Pancreas (tissue), 10 donors: ENCODE measurements around the gene VEGFA. TPM values are rescaled to one million over a fixed set of nuclear protein-coding genes. Genes with fewer than 3 reads are reported as not detected.

ENCODE experiments used
- ATAC-seq, 4 donors: fragments of 200-7000 bp; cut with Tn5 transposase; one replicate each; pipeline versions ENCODE4 v1.8.0 to v1.9.1; 2020; ENCODE audit warnings: mild to moderate bottlenecking in 4 of 4, moderate library complexity in 4 of 4
- DNase-seq, 6 donors: peaks; one replicate each; pipeline ENCODE4 v3.0.0-alpha.2; 2020
- FAIRE-seq: peaks from 2 replicates; lab custom pipeline; 2012; peaks lifted over from hg19 to GRCh38; lab: Jason Lieb, UNC
- H3K27ac ChIP-seq, 4 donors: fragments of 200-600 bp; sonication (generic); 1 replicate in 3 of 4; 2 replicates in 1 of 4; pipeline versions ENCODE4 v1.5.0 to v1.8.0; 2020
- H3K27me3 ChIP-seq, 4 donors: fragments of 200-600 bp; one replicate each; pipeline ENCODE4 v1.8.0; 2021
- H3K36me3 ChIP-seq, 3 donors: fragments of 200-600 bp; sonication (generic) in 1 of 3; one replicate each; pipeline versions ENCODE4 v1.5.0 to v1.8.0; 2020 to 2021
- H3K4me1 ChIP-seq, 3 donors: fragments of 200-600 bp; one replicate each; pipeline ENCODE4 v1.8.0; 2021
- H3K4me3 ChIP-seq, 4 donors: fragments of 200-600 bp; sonication (generic) in 2 of 4; one replicate each; pipeline versions ENCODE4 v1.5.0 to v1.8.0; 2020 to 2021
- H3K9me3 ChIP-seq, 4 donors: fragments of 200-600 bp; one replicate each; pipeline ENCODE4 v1.8.0; 2021
- WGBS, 2 donors: extraction: QIAGEN DNeasy Blood & Tissue Kit; methylation state at CpG; one replicate each; pipeline ENCODE4 v1.1.7; 2013; 5-methylcytosine and 5-hydroxymethylcytosine counted together
- intact Hi-C, 3 donors: fragments of 100-400 bp; cut with DNase I; formaldehyde crosslinking; loops; one replicate each; pipeline versions ENCODE4 v1.11.1 to v1.14.2; 2022
- polyA plus RNA-seq, 2 donors: library from polyadenylated mRNA; stranded (reverse); fragments of 200-250 nt; gene quantifications; one replicate each; pipeline ENCODE4 v1.2.3, GENCODE V29; 2013
- total RNA-seq, 6 donors: library from RNA; stranded (reverse); fragmentation: NEBNext Ultra II Directional in 4 of 6; extraction: Animal tissue kit (Norgen Biotek cat#: 25700) in 4 of 6; gene quantifications; one replicate each; pipeline versions ENCODE4 v1.2.1 to v1.2.4, GENCODE V29; 2021 to 2023
- TF ChIP-seq, protein P1 (sequence below), 4 donors: fragments of 200-600 bp; sonication (generic) in 3 of 4; IDR thresholded peaks; one replicate each; pipeline versions ENCODE4 v1.5.0 to v1.8.0; 2021; ENCODE audit warnings: antibody characterized with exemption in 4 of 4
- donor health status: healthy with polysubstance abuse.
- donor health status: DM: no; HTN: no; CAD: no; lungs with moderate emphysema.
- donor health status: DM: no; HTN: no; CAD: no.
- donor health status: control.
- donor health status: control.
- donor health status: Bipolar disorder and iron deficiency.
- donor health status: DM: yes; HTN: yes; CAD: no.
- donor health status: DM: no; HTN: no; CAD: no.
- donor health status: DM: no; HTN: no; CAD: no.
- donor health status: DM: yes; HTN: yes; CAD: no.

The VEGFA gene
- total and polyA plus RNA-seq, 8 donors, result 55.2 to 206 (median 91.5) TPM

DNA sequence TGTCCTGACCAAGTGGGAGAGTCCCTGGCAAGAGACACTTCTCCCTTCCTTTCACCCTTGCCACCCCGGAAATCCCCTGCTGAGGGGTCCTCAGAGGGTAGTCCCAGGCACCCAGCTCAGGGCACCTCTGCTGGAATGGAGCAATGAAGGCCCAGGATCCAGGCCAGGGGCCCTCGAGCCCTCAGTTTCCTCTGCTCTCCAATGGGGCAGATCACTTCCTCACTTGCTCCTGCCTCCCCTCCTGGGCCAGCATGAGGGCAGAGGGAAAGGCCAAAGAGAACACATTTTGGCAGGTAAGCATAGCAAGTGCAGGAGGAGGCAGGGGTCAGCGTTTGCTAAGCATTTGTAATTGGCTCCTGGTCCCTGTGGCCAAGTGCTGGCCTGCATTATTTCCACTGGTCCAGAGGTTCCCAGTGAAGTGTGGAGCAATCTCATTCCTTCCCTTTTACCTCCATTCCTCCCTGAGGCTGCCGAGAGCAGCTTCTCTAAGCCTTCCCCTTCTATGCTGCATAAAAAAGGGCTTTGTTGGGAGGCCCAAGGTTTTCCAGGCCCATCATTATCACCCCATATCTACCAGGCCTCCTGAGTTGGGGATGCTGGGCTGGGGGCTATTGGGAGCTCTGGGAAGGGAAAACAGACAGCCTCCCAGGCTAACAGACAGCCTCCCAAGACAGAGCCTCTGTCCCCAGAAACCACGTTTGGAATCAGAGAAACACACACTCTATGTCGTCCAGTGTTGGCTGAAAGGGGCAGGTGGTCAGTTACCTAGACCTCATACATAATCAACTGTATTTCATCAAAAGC is 28.8 kb upstream of the VEGFA start:
- Histone ChIP-seq H3K36me3 (no peaks in the 10 kb centered on the region), H3K4me3 (no peak overlapping the region), H3K9me3 (no peaks in the 10 kb centered on the region), H3K4me1 (no peaks in the 10 kb centered on the region), H3K27ac (no peak overlapping the region), H3K27me3 (no peaks in the 10 kb centered on the region)
- intact Hi-C loops, result no loop called here
- 64 to 76% methylated on average over 6 of the region's 6 CpGs for WGBS, 2 donors
- FAIRE-seq, result no peak
- ATAC-seq, result peak in 1 of 4 donors; percentile 56
- no peak for DNase-seq
- TF ChIP-seq, protein P1, sequence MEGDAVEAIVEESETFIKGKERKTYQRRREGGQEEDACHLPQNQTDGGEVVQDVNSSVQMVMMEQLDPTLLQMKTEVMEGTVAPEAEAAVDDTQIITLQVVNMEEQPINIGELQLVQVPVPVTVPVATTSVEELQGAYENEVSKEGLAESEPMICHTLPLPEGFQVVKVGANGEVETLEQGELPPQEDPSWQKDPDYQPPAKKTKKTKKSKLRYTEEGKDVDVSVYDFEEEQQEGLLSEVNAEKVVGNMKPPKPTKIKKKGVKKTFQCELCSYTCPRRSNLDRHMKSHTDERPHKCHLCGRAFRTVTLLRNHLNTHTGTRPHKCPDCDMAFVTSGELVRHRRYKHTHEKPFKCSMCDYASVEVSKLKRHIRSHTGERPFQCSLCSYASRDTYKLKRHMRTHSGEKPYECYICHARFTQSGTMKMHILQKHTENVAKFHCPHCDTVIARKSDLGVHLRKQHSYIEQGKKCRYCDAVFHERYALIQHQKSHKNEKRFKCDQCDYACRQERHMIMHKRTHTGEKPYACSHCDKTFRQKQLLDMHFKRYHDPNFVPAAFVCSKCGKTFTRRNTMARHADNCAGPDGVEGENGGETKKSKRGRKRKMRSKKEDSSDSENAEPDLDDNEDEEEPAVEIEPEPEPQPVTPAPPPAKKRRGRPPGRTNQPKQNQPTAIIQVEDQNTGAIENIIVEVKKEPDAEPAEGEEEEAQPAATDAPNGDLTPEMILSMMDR (IDR thresholded peaks at IDR 0.05), result no peak

DNA sequence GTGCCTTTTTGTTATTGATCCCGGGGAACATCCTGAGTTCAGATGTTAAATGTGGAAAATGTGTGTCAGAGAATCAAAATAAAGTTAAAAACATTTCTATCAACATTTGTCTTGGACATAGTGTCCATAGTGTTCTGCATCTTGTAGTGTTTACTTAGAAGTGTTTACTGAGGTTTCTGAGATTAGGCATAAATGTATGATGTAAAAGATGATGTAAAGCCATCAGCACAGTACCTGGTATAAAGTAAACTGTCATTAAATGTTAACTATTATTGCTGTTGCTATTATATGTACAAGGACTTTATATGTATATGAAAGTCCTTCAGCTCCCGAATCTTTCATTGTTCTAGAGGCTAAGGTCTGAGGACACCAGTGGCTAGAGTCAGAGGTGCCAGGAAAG is 28.2 kb upstream of the VEGFA start:
- no peak for FAIRE-seq
- H3K4me3 ChIP-seq, result no peak overlapping the region
- H3K9me3 ChIP-seq, result no peaks in the 10 kb centered on the region
- no peaks in the 10 kb centered on the region for H3K27me3 ChIP-seq
- no peak overlapping the region for H3K27ac ChIP-seq
- TF ChIP-seq, protein P1 (IDR thresholded peaks at IDR 0.05), result no peak
- H3K4me1 ChIP-seq, result no peaks in the 10 kb centered on the region
- H3K36me3 ChIP-seq, result no peaks in the 10 kb centered on the region
- no peak for ATAC-seq
- intact Hi-C loops, result no loop called here
- DNase-seq, result no peak
- 75% methylated on average over 2 of the region's 2 CpGs for WGBS, 2 donors

DNA sequence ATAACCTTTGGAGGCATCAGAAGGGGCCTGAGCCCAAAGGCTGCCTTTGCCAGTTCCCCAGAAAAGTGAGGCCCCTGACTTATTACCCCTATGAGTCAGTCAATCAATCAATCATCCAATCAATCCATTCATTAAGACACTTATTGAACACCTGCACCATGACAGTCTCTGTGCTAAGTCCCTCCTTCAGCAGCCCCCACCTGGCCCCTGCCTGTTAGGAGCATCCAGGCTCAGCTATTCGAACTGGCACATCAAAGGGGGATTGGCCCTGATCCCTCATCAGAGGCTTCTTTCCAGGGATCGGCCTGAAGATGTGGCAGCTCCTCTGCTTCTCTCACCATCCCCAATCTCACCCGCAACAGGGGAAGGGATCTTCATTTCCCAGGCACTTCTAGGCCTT is 27.7 kb upstream of the VEGFA start:
- TF ChIP-seq, protein P1 (IDR thresholded peaks at IDR 0.05), result no peak
- no peaks in the 10 kb centered on the region for H3K36me3 ChIP-seq
- no peak for ATAC-seq
- no peak overlapping the region for H3K4me3 ChIP-seq
- intact Hi-C loops, result no loop called here
- DNase-seq, result no peak
- H3K9me3 ChIP-seq, result no peaks in the 10 kb centered on the region
- H3K27me3 ChIP-seq, result no peaks in the 10 kb centered on the region
- no peaks in the 10 kb centered on the region for H3K4me1 ChIP-seq
- no peak for FAIRE-seq
- WGBS, 2 donors, result 82 to 85% methylated on average over 3 of the region's 3 CpGs
- H3K27ac ChIP-seq, result no peak overlapping the region

DNA sequence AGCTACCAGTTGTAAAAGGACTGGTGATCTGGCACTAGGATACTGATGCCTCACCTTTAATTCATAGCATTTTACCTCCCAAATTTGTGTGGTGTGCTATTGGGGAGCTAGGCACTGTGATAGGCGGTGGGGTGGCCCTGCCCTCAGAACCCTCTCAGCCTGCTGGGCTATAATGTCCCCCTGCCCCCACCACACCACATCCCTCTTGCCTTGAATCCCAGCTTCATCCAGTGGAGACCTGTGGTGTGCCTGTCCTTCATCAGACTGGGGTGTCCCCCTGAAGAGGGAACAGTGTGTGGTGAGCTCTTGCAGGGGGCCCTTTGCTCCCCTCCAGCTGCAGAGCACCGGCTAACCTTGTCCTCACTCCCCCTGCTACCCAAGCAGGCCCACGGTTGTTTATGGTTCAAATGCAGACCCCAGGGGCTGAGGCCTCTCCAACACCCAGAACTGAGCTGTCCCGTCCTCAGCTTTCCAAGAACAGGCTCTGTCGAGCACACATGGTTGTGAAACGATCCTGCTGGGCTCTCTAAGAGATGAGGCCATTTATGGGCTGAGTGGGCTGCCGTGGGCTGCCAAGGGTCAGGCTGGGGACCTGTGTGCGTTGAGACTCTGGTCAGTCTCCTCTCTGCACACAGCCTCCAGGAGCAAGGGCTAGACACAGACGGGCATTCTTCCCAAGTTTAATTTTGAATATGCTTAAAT is 26.9 kb upstream of the VEGFA start:
- FAIRE-seq (no peak), ATAC-seq (peak in 1 of 4 donors; percentile 33), DNase-seq (no peak)
- Histone ChIP-seq H3K4me3 (no peak overlapping the region), H3K27me3 (no peaks in the 10 kb centered on the region), H3K4me1 (no peaks in the 10 kb centered on the region), H3K9me3 (no peaks in the 10 kb centered on the region), H3K36me3 (no peaks in the 10 kb centered on the region), H3K27ac (no peak overlapping the region)
- 70 to 76% methylated on average over 9 of the region's 9 CpGs for WGBS, 2 donors
- TF ChIP-seq, protein P1 (IDR thresholded peaks at IDR 0.05), result no peak
- intact Hi-C loops, result no loop called here
